H1 (cell line): ENCODE measurements around the gene C17orf107. TPM values are rescaled to one million over a fixed set of nuclear protein-coding genes. Genes with fewer than 3 reads are reported as not detected.

Experiments
- CTCF ChIP-seq, 3 experiments: IDR thresholded peaks; 1 replicate in 2 of 3; 2 replicates in 1 of 3; pipeline versions ENCODE4 v1.5.1 to v1.6.1; 2011; ENCODE audit warnings: low read length in 3 of 3, mild to moderate bottlenecking in 3 of 3, inconsistent platforms in 2 of 3, low read depth in 1 of 3, moderate library complexity in 1 of 3; ENCODE audit not compliant: insufficient read depth in 1 of 3; ENCODE audit errors: control extremely low read depth in 1 of 3
- EGR1 ChIP-seq: IDR thresholded peaks from 2 replicates; pipeline ENCODE4 v1.6.1; 2011; ENCODE audit warnings: low read depth, low read length, borderline replicate concordance
- SIX5 ChIP-seq: IDR thresholded peaks from 2 replicates; pipeline ENCODE4 v1.6.1; 2011; ENCODE audit warnings: mild to moderate bottlenecking, low read depth, low read length
- YY1 ChIP-seq: IDR thresholded peaks from 2 replicates; pipeline ENCODE4 v1.6.1; 2011; ENCODE audit warnings: low read depth, mild to moderate bottlenecking, low read length
- polyA plus RNA-seq, 7 experiments: library from polyadenylated mRNA; depleted of rRNA in 3 of 7; stranded (reverse) in 5 of 7; unstranded in 2 of 7; fragments of >200 nt in 5 of 7; fragments of 200-250 nt in 2 of 7; gene quantifications; 1 replicate in 5 of 7; 2 replicates in 1 of 7; 4 replicates in 1 of 7; pipeline versions ENCODE4 v1.2.1 to v1.2.3, GENCODE V29; 2011 to 2013; ENCODE audit warnings: missing spikeins in 2 of 7, mixed read lengths in 2 of 7
- total RNA-seq: library from RNA; stranded (reverse); fragmentation: NEBNext Ultra II Directional; extraction: Animal tissue kit (Norgen Biotek cat#: 25700); gene quantifications from 2 replicates; pipeline ENCODE4 v1.2.1, GENCODE V29; 2021

C17orf107 gene
- total and polyA plus RNA-seq, 2 of the 8 experiments (the other 6 are each of a cell fraction or from before 2014, with no cell fraction given): 0.39 to 0.45 TPM

- TF ChIP-seq CTCF (IDR thresholded peaks at IDR 0.05; ENCODE audit: control extremely low read depth in 1 of 3, insufficient read depth in 1 of 3, low read depth in 1 of 3, low read length in 3 of 3) (no peak), SIX5 (no peak), YY1 (no peak), EGR1 (no peak)
Observed at GRCh38 chr17:4902540-4902939, 3.2 kb downstream of the C17orf107 start (continued).
